Measurements from ENCODE around the gene ZFP2. TPM values are rescaled to one million over a fixed set of nuclear protein-coding genes. Genes with fewer than 3 reads are reported as not detected.

The ZFP2 gene
- total RNA-seq, 1 experiment from 2014 or later, result 0.52 TPM

DNA sequence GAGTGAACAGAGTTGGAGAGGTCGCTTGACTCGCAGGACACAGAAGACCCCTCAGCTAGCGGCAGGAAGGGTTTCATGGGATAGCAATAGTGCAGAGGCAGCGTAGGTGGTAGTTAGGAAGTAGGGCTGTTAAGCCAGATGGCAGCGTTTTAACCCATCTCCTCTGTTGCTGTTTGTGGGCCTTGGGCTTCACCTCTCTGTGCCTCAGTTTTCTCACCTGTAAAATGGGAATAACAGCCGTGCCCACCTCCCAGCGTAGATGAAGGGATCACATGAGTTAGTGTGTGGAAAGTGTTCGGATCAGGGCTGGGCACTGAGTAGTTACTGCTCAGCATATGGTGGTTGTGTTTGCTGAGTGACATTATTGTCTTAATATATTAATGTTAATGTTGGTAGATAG is 34.1 kb upstream of the ZFP2 start:
- Histone ChIP-seq H2BK15ac (ENCODE audit: low read depth, low read length) (no peak overlapping the region), H4K91ac (ENCODE audit: insufficient read length, low read depth, low read length) (no peak overlapping the region), H2BK120ac (ENCODE audit: low read depth, low read length, poor library complexity, severe bottlenecking) (no peak overlapping the region), H3K27ac (ENCODE audit: insufficient read length, low read depth, low read length) (no peak overlapping the region), H4K5ac (ENCODE audit: insufficient read length, low read depth, low read length) (no peak overlapping the region), H3K23ac (ENCODE audit: insufficient read length, low read depth, low read length) (no peak overlapping the region), H3K56ac (ENCODE audit: insufficient read length, low read depth, low read length) (no peak overlapping the region), H3K18ac (ENCODE audit: insufficient read length, low read depth, low read length) (no peak overlapping the region), H2AFZ (ENCODE audit: low read length) (no peak overlapping the region), H3K79me2 (ENCODE audit: insufficient read depth, low read length) (peaks cover 6% of the 10 kb centered on the region), H2BK20ac (ENCODE audit: low read depth, low read length, poor library complexity, severe bottlenecking) (no peak overlapping the region), H3T11ph (ENCODE audit: low read length) (no peak overlapping the region), H2BK5ac (ENCODE audit: insufficient read length, low read length) (no peak overlapping the region), H3K4me2 (ENCODE audit: insufficient read depth, insufficient read length, low read length) (no peak overlapping the region), H4K8ac (replicated peaks; ENCODE audit: insufficient read length, low read depth, low read length) (no peak overlapping the region), H3K4ac (ENCODE audit: low read depth, low read length) (no peak overlapping the region), H2AK5ac (ENCODE audit: insufficient read length, low read length) (no peak overlapping the region), H3K27me3 (ENCODE audit: insufficient read depth, low read length) (no peaks in the 10 kb centered on the region), H3K79me1 (ENCODE audit: insufficient read depth, low read depth, low read length, poor library complexity, severe bottlenecking) (no peaks in the 10 kb centered on the region), H4K20me1 (ENCODE audit: control insufficient read depth, insufficient read depth, insufficient read length) (no peaks in the 10 kb centered on the region), H3K9ac (ENCODE audit: extremely low read depth, insufficient read length, low read length) (no peak overlapping the region), H2BK12ac (ENCODE audit: insufficient read length, low read depth, low read length) (no peak overlapping the region), H3K23me2 (ENCODE audit: insufficient read length, low read depth, low read length, poor library complexity, severe bottlenecking) (no peaks in the 10 kb centered on the region), H3K14ac (ENCODE audit: insufficient read depth, low read length) (no peak overlapping the region), H3K4me1 (ENCODE audit: insufficient read depth, low read length) (no peaks in the 10 kb centered on the region), H3K9me3 (ENCODE audit: control insufficient read depth, low read depth, low read length) (no peaks in the 10 kb centered on the region)
- peaks cover 24 to 27% (median 25%) of the 10 kb centered on the region in 3 experiments for H3K36me3 Mint-ChIP-seq (ENCODE audit: insufficient read depth in 1 of 3, low read depth in 3 of 3)
- H3K9me3 Mint-ChIP-seq, result peaks cover 0 to 3% of the 10 kb centered on the region in 2 experiments; a peak in 2 of 5 replicates
- TF ChIP-seq, protein P1, sequence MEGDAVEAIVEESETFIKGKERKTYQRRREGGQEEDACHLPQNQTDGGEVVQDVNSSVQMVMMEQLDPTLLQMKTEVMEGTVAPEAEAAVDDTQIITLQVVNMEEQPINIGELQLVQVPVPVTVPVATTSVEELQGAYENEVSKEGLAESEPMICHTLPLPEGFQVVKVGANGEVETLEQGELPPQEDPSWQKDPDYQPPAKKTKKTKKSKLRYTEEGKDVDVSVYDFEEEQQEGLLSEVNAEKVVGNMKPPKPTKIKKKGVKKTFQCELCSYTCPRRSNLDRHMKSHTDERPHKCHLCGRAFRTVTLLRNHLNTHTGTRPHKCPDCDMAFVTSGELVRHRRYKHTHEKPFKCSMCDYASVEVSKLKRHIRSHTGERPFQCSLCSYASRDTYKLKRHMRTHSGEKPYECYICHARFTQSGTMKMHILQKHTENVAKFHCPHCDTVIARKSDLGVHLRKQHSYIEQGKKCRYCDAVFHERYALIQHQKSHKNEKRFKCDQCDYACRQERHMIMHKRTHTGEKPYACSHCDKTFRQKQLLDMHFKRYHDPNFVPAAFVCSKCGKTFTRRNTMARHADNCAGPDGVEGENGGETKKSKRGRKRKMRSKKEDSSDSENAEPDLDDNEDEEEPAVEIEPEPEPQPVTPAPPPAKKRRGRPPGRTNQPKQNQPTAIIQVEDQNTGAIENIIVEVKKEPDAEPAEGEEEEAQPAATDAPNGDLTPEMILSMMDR (conservative IDR thresholded peaks at IDR 0.05), result no peak
- no peak for DNase-seq
- peak overlapping the region; percentile 60 to 69 for H3K4me3 Mint-ChIP-seq
- peaks cover 8 to 17% of the 10 kb centered on the region in 2 experiments for H3K4me1 Mint-ChIP-seq
- peaks cover 4% of the 10 kb centered on the region for H3K27me3 Mint-ChIP-seq (ENCODE audit: low read depth)
- no peak overlapping the region for H3K27ac Mint-ChIP-seq
- WGBS (ENCODE audit: extremely low coverage, insufficient read length, low lambda C conversion rate), result no CpG with 5 or more reads among the region's 8 CpGs
